Astrocyte of the hippocampus (primary cell): Measurements from ENCODE around the gene TM9SF2.
A peak's percentile ranks its signal among the peaks of the same experiment; 100 is the strongest.
"Not testable (repeated sequence)": the region's sequence is repeated elsewhere in the genome, so short reads cannot be mapped to it uniquely, and the experiment has no call there.

Experiments
- DNase-seq: peaks from one replicate; pipeline ENCODE4 v3.0.0; 2011; ENCODE audit warnings: low read depth, low spot score

Gene TM9SF2

DNA sequence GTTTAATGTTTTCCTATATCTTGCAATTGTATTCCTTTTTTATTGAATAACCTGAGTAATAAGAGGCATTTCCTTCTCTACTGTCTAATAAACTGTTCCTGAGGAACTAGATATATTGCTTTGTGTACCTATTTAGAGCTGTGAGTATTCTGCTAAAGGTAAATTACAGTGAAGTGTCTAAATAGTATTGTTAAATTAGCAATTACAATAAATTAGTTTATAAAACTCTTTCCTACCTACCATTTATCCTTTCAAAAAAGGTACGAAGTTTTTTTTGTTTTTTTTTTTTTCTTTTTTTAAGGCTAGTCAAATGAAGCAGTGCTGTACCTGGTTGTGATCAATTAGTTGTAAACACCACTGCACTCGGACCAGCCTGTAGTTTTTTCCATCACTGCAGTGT lies 34.8 kb downstream of the TM9SF2 start:
- no peak for DNase-seq

DNA sequence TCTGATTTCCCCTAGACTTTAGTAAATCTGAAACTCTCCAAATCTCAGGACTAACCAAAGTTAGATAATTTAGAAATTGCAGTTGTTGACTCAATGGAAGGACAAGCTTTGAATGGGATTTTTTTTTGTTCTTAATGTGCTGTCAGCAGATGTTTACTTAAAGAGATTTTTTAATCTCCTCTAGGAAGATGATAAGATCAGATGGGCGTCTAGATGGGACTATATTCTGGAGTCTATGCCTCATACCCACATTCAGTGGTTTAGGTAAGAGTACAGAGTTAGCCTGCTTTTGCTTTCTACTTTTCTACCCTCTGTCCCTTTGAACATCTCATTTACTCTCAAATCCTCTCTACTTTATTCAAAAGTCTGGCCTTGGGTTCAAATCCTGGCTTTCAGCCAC lies 39.3 kb downstream of the TM9SF2 start:
- no peak for DNase-seq

DNA sequence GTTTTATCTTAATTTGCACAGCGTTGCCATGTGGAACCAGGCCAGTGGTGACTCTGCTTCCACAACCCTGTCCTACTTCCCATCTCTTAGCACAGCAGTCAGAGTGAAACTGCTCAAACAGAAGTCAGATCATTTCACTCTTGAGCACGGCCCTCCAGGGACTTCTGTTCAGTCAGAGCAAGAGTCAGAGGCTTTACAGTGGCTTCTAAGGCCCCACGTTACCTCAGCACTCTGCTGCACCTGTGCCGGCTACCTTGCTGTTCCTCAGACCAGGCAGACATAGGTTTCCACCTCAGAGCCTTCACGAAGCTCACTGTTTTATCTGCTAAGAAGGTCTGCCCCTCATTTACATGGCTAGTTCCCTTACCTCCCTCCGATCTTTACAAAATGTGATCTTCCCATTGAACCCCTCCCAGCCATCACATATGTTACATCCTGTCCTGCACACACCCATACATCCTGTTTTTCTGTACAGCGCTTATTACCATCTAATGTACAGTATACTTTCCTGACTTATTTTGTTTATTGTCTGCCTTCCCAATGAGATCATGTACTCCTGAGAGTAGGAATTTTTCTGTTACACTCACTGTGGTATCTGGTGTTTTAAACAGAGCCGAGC lies 41.6 kb downstream of the TM9SF2 start:
- DNase-seq, result no peak

DNA sequence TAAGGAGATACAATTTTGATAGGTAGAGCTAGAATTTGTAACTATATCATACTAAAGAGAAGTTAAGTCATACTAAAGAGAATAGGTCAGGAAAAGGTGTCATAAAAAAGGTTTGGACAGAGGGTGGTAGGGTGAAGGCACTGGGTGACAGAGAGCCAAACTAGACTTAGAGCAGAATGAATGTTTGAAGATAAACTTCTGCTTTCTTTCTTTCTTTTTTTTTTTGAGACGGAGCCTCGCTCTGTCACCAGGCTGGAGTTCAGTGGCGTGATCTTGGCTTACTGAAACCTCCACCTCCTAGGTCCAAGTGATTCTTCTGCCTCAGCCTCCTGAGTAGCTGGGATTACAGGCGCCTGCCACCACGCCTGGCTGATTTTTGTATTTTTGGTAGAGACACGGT lies 44.1 kb downstream of the TM9SF2 start:
- no peak for DNase-seq

DNA sequence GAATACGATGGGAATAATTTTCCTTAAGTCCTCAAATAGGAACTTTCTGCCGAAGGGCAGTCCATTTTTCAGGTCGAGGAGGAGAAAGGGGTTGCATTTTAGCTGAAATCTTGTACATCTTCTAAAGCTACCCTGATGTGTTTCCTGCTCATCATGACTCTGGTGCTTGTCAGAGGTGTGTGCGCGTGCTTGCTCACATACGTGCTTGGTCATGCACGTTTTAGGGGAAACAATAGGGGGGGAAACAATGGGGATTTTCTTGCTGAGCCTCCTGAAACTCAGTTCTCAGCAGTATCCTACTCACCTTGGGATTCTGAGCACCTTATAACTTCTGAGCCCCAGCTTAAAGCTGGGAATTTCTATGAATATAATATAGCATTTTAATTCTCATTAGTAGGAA lies 44.7 kb downstream of the TM9SF2 start:
- no peak for DNase-seq

DNA sequence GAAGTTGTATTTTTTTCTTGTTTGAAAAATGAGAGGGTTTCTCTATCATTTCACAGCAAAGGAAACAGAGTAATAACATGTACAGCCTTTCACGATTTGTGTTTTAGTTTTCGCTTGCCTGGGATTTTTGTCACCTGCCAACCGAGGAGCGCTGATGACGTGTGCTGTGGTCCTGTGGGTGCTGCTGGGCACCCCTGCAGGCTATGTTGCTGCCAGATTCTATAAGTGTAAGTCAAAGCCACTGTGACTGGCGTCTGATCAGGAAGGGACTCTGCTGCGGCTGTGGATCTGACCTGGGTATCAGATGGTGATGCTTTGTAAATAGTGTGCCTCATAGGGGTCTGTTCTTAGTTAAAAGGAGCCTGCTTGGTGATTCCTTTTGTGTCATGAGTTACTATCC lies 45.6 kb downstream of the TM9SF2 start:
- no peak for DNase-seq

DNA sequence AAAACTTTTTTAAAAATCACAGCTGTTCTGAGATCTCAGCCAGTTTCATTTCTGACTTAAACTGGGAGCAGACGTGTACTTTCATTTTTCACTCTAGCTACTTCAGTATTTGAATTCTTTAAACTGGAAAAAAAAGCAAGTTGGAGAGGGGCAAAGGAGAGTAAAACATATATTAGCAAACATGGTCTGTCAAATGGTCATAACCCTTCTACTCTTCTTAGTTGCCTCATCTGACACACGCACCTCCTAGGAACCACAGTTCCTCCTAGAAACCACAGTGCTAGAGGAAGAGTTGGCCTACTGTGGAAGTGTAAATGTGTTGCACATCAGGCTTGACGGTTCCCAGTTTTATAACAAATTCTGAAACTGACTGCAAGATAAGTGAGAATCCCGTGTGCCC lies 47.2 kb downstream of the TM9SF2 start:
- no peak for DNase-seq

DNA sequence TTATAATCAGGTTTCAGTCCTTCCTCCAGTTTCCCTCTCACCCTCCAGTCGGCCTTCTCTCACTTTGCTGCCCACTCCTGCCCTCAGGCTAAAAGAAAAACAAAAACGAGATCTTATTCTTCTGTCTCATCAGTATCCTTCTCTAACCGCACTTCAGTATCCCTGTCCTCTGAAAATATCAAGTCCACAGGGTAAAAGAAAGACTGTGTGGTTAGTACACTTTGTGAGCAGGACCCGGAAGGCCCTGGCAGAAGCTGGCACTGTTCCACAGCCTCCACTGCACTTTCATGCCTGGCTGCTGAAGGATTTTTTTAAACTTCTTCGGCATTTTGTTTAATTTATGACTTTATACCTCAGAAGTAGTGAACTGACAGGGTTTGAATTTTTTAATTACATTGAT lies 51.8 kb downstream of the TM9SF2 start:
- peak; percentile 19 for DNase-seq

DNA sequence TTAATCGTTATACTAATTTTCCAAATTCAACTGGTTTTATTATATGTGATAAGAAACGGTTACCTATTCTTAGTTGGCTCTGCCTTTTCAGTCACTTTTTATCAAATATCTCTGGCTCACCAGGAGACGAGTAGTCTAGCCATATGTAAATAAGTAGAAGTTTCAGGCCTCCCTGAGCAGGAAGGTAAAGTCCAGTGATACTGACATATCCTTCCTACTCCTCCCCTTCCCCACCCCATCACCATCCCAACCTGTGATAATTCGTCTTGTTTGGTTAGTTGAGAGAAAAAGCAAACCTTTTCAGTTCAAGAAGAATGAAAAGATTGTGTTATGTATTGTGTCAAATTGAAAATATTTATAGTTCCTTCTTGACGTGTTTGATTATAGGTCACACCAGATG lies 53.9 kb downstream of the TM9SF2 start:
- no peak for DNase-seq

DNA sequence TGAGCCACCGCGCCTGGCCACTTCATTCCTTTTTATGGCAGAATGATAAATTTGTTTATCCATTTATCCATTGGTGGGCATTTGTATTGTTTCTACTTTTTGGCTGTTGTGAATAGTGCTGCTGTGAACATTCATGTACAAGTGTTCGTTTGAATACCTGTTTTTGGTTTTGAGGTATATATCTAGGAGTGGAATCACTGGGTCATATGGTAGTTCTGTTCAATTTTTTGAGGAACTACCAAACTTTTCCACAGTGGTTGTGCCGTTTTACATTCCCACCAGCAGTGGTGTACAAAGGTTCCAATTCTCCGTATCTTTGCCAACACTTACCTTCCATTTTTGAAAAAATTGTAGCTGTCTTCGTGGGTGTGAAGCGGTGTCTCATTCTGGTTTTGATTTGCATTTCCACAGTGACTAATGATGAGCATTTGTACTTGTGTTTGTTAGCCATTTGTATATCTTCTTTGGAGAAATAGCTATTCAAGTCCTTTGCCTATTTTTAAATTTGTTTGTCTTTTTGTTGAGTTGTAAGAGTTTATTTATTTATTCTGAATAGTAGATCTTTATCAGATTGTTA lies 55.7 kb downstream of the TM9SF2 start:
- DNase-seq, result no peak

DNA sequence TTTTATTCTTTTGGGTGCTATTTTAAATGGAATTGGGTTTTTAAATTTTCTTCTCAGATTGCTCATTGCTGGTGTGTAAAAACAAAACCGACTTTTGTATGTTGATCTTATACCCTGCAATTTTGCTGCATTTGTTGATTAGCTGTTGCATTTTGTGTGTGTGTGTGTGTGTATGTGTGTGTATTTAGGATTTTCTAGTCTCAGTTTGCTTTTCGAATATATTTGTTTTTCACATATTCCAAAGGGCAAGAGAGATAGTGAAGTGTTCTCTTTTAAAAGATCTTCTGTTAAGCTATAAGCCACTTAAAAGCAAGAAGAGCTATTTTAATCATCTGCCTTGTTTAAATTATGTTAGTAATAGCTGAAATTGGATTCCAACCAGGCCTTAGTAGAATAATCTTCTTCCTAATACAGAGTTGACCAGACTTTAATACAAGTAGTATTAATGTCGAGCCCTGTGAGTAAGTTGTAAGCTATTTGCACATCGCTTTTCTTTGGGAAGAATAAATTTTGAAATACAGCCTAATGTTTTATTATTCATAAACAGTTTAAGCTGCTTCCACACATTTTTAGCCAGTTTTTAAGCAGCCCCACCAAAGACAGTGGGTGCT lies 57.4 kb downstream of the TM9SF2 start:
- DNase-seq, result no peak

DNA sequence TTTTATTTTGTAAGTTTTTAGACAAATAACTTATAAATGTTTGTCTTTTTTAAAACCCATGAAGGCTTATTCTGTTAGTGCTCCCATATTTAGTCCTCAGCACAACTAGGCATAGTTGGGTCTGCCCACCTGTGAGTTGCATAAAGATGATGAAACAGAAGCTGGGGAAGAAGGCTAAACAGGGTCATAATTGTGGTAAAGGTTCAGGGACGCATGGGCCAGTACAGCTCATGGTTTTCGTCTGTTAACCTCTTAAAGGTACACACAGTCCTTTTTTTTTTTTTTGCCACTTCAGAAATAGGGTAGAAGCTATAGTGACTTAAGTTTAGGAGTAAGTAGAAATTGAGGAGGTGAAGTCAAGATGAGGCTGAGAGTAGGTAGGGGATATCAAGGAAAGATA lies 58.3 kb downstream of the TM9SF2 start:
- DNase-seq, result no peak

DNA sequence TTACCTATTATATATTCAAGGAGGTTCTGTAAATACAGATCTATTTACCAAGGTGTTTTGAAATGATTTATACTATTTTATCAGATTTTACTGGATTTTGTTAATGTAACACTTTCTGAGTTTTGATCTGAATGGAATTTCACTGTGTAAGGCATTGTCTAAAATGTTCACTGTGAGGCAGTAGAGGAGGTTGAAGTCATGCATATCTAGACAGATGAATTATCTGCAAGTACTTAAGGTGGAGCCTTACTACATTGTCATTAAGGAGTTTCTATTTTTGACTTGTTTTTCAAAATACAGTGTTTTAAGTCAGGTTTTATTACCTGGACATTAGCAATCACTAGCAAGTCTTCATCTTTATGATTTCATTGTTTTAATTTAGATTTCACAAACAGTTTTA lies 62.1 kb downstream of the TM9SF2 start:
- no peak for DNase-seq

DNA sequence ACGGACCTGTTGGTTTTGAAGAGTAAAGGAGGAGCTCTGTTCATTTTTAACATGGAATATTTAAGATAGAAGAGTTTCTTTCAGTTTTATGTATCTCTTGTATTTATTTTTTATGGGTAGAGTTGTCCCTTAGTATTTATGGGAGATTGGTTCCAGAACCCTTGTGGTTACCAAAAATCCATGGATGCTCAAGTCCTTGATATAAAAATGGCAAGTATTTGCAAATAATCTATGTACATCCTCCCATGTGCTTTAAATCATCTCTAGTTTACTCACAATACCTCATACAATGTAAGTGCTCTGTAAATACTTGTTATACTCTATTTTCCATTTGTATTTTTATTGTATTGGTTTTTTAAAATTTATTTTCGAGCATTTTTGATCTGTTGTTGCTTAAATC lies 63.1 kb downstream of the TM9SF2 start:
- DNase-seq, result no peak

DNA sequence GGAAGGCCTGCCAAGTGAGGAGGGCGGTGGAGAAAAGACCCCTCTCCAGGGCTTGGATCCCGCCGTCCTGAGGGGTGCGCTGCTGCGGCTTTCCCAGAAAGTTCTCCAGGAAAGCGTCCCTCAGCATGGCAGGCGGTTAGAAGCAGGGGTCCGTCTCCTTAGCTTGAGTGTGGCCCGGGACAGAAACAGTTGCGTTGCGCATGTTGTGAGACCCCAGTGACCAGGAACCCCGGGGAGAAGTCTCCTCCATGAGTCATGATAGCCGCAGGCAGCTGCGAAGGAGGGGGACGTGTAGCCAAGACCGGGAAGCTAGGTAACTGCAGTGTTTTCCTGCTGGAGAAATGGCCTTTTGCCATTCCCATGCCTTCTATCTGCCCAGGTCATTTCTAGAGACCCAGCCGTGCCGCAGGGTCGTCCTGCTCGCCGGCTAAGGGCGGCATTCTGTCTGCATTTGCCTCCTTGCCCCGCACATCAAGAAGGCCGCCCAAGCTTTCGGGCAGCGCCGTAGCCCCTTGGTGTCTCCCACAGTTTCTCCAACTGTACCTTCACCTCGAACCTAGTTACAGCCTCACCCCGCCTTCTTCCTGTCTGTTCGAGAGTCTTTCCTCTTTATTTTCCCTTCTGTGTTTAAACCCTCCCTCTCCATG lies 64.3 kb downstream of the TM9SF2 start:
- DNase-seq, result no peak

DNA sequence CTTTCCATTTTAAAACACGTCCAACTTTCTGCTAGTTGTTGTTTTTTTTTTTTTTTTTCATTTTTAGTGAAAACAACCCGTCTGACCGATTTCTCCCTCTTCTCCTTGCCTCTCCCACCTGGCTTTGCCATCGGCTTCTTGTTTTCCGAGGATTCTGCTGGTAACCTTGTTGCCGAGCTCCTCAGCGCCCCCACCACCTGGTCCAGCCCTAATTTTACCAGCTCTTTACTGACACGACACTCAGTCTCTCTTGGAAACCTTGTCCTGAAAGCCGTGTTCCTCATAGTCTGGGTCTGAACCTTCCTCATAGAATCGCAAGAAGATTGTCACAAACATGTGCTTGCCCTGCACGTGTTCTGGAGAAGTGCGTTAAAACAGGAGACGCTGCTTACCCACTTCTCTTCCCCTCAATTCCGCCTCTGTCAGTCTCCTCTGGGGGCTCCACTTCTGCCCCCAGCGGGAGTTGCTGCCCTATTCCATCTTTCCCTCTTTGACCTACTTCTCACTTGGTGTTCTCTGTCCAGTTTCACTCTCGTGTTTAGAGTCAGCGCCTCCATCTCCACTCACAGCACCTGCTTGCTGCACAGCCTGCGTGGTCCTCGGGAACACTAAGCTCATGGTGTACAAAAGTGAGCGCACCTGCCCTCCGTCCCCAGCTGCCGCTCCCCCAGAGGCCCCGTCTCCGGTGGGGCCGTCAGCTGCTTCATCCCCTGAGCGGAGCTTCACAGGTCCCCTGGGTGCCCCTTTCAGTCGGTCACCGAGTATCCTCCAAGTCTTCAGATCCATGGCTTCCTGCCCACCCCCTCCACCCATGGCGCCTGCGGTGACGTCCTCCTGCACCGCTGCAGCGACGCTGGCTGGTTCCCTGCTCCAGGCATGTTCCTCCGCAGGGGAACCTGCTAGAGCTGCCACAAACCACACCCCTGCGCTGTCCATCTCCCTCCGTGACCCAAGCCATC lies 65.1 kb downstream of the TM9SF2 start:
- no peak for DNase-seq

DNA sequence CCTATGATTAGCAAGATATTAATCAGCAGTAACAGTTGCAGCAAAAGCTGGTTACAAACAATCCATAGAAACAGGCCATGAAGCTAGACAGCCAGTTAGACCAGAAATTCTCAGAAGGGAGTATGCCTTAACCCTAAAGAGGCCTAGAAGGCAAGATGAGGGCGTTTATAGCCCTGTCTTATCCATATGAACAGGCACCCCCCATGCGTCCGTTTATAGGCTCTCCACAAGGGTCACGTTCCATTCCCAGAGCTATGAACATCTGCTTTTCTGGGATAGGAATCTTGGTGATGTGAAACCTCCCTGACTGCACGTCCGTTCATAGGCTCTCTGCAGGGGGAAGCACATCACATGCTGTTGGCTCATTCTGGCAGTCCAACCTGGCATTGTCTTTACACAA lies 67.6 kb downstream of the TM9SF2 start:
- not testable (repeated sequence) for DNase-seq

DNA sequence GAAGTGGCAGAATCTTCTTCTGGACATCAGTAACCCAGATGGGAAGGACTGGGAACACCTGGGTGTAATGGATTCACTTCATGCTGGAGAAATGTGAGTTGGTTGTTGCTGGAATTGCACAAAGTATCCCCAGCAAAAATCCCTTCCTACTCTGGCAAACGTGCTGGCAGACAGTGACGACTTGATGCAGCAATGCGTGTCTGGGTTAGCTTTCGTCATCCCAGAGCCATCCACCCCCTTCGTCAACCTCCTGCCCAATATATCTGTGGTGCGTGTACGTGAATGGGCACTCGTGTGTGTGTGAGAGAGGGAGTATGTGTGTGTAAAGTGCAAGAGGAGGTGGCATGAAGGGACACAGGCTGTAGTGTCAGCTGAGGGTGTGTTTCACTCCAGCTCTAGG lies 70.9 kb downstream of the TM9SF2 start:
- DNase-seq, result no peak

DNA sequence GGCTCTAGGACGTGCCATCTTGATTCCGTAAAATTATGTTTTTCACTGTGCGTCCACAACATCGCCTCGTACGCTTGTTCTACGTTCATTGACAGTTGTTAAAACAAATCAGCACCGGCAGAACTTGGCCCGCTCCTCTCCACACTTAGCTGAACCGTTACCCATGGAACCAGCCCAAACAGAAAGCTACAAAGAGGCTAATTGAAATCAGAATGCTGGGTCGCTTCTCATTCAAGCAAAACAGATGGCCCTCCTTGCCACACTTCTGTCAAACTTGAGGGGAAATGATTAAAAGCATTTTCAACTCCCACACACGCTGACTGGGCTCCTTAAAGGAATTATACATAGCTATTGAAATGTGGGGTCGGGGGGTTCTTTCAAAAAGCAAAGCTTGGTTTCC lies 71.6 kb downstream of the TM9SF2 start:
- DNase-seq, result peak; percentile 18

DNA sequence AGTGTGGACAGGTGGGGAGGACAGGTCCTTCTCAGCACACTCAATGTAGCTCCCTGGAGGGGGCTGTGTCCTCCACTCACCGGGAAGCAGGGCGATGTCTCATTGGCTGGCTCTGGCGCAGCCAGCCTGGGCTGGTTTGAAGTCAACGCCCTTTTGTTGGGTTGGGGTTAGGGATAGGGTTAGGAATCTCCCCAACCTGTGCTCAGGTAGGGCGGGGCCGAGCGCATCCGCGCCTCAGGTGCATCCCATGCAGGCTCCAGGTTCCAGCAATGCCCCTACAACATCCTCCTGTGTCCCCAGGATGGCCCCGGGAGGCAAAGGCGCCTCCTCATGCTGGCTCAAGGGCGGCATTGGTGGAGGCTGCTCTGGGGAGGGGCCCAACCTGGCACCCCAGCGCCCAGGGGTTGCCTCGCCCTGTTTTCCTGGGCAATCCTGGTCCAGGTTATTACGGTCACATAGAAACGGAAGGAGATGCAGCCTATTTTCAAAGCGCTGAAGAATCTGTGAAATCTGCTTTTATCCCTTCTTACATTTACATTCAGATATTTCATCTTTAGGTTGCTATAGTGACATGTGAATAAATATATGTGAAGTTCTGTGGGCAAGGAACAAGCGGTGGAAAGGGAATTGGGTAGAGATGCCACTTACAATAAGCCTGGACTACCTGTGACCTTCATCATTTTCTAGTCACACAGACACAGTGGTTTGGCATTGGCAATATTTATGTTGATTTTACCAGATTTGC lies 74.3 kb downstream of the TM9SF2 start:
- no peak for DNase-seq
